ENCODE results near the gene SHLD1. TPM values are rescaled to one million over a fixed set of nuclear protein-coding genes. Genes with fewer than 3 reads are reported as not detected.

The SHLD1 gene
- total RNA-seq, 2 donors from 2014 or later: 4.0 to 6.6 TPM

- no peaks in the 10 kb centered on the region for H3K4me1 Mint-ChIP-seq
Observed at GRCh38 chr20:5855939-5856338, 105.7 kb downstream of the SHLD1 start.

GRCh38 chr20:5859608-5860007 is 109.4 kb downstream of the SHLD1 start:
- H3K4me1 ChIP-seq (ENCODE audit: control insufficient read depth, insufficient read depth, low read length): no peaks in the 10 kb centered on the region
- TF ChIP-seq, protein P1, sequence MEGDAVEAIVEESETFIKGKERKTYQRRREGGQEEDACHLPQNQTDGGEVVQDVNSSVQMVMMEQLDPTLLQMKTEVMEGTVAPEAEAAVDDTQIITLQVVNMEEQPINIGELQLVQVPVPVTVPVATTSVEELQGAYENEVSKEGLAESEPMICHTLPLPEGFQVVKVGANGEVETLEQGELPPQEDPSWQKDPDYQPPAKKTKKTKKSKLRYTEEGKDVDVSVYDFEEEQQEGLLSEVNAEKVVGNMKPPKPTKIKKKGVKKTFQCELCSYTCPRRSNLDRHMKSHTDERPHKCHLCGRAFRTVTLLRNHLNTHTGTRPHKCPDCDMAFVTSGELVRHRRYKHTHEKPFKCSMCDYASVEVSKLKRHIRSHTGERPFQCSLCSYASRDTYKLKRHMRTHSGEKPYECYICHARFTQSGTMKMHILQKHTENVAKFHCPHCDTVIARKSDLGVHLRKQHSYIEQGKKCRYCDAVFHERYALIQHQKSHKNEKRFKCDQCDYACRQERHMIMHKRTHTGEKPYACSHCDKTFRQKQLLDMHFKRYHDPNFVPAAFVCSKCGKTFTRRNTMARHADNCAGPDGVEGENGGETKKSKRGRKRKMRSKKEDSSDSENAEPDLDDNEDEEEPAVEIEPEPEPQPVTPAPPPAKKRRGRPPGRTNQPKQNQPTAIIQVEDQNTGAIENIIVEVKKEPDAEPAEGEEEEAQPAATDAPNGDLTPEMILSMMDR (conservative IDR thresholded peaks at IDR 0.05): no peak
- peaks cover 4% of the 10 kb centered on the region for H3K4me1 Mint-ChIP-seq
- no peaks in the 10 kb centered on the region for H3K9me3 ChIP-seq (ENCODE audit: control insufficient read depth, low read length)
- H3K9me3 Mint-ChIP-seq: no peaks in the 10 kb centered on the region
- no peaks in the 10 kb centered on the region for H3K27me3 ChIP-seq (ENCODE audit: control insufficient read depth, insufficient read depth, low read length, poor library complexity, severe bottlenecking)
- H3K9ac ChIP-seq (ENCODE audit: extremely low read depth, low read length, poor library complexity, severe bottlenecking): no peak overlapping the region
- 83 to 96% methylated on average over 1 to 5 of the region's 5 CpGs for WGBS, 2 experiments (ENCODE audit: insufficient coverage in 1 of 2, insufficient read length in 1 of 2)
- no peaks in the 10 kb centered on the region for H3K36me3 ChIP-seq (ENCODE audit: control insufficient read depth, insufficient read depth, low read length)
- no peak for DNase-seq
- no peak overlapping the region for H3K27ac Mint-ChIP-seq
- no peaks in the 10 kb centered on the region for H3K27me3 Mint-ChIP-seq (ENCODE audit: insufficient read depth)
- peaks cover 2% of the 10 kb centered on the region for H3K36me3 Mint-ChIP-seq (ENCODE audit: low read depth)
- H3K4me3 Mint-ChIP-seq: no peak overlapping the region
- no peak overlapping the region for H3K27ac ChIP-seq (ENCODE audit: low read depth, low read length)
- no peak overlapping the region for H3K4me3 ChIP-seq (ENCODE audit: low read length)

More at GRCh38 chr20:5855939-5856338, 105.7 kb downstream of the SHLD1 start:
- H3K9ac ChIP-seq (ENCODE audit: extremely low read depth, low read length, poor library complexity, severe bottlenecking): no peak overlapping the region
- Mint-ChIP-seq H3K27ac (no peak overlapping the region), H3K9me3 (no peaks in the 10 kb centered on the region), H3K27me3 (ENCODE audit: insufficient read depth) (no peaks in the 10 kb centered on the region), H3K4me3 (no peak overlapping the region), H3K36me3 (ENCODE audit: low read depth) (no peaks in the 10 kb centered on the region)
- H3K9me3 ChIP-seq (ENCODE audit: control insufficient read depth, low read length): no peaks in the 10 kb centered on the region
- no peaks in the 10 kb centered on the region for H3K4me1 ChIP-seq (ENCODE audit: control insufficient read depth, insufficient read depth, low read length)
- no peak for DNase-seq
- TF ChIP-seq, protein P1 (conservative IDR thresholded peaks at IDR 0.05): no peak
- no peaks in the 10 kb centered on the region for H3K27me3 ChIP-seq (ENCODE audit: control insufficient read depth, insufficient read depth, low read length, poor library complexity, severe bottlenecking)
- H3K4me3 ChIP-seq (ENCODE audit: low read length): no peak overlapping the region
- WGBS, 2 experiments (ENCODE audit: insufficient coverage in 1 of 2, insufficient read length in 1 of 2): 83 to 94% methylated on average over 3 of the region's 3 CpGs
- no peak overlapping the region for H3K27ac ChIP-seq (ENCODE audit: low read depth, low read length)
- no peaks in the 10 kb centered on the region for H3K36me3 ChIP-seq (ENCODE audit: control insufficient read depth, insufficient read depth, low read length)

DNA sequence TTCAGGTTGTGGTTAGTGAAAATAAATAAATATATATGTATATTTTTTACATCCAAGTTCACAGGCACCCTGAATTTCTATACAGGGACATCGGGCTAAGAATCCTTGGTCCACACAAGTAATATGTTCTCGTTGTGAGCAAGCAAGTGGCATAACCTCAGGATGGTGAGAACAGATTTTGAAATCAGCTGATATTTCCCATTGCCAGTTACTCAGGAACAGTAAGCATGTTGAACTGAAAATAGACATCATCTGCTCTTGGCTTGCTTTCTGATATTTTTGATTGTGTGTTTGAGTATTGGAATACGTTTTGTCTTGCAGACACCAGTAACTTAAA is 112.5 kb downstream of the SHLD1 start:
- Mint-ChIP-seq H3K27me3 (ENCODE audit: insufficient read depth) (no peaks in the 10 kb centered on the region), H3K36me3 (ENCODE audit: low read depth) (peaks cover 2% of the 10 kb centered on the region), H3K4me1 (peaks cover 4% of the 10 kb centered on the region), H3K4me3 (no peak overlapping the region), H3K27ac (no peak overlapping the region), H3K9me3 (no peaks in the 10 kb centered on the region)
- H3K4me3 ChIP-seq (ENCODE audit: low read length): no peak overlapping the region
- TF ChIP-seq, protein P1 (conservative IDR thresholded peaks at IDR 0.05): no peak
- no peaks in the 10 kb centered on the region for H3K4me1 ChIP-seq (ENCODE audit: control insufficient read depth, insufficient read depth, low read length)
- DNase-seq: no peak
- H3K27me3 ChIP-seq (ENCODE audit: control insufficient read depth, insufficient read depth, low read length, poor library complexity, severe bottlenecking): no peaks in the 10 kb centered on the region
- H3K9ac ChIP-seq (ENCODE audit: extremely low read depth, low read length, poor library complexity, severe bottlenecking): no peak overlapping the region
- 86 to 100% methylated on average over 1 to 2 of the region's 3 CpGs for WGBS, 2 experiments (ENCODE audit: insufficient coverage in 1 of 2, insufficient read length in 1 of 2)
- no peak overlapping the region for H3K27ac ChIP-seq (ENCODE audit: low read depth, low read length)
- no peaks in the 10 kb centered on the region for H3K9me3 ChIP-seq (ENCODE audit: control insufficient read depth, low read length)
- no peaks in the 10 kb centered on the region for H3K36me3 ChIP-seq (ENCODE audit: control insufficient read depth, insufficient read depth, low read length)

Measured in endodermal cell (in vitro differentiated cells).